ENCODE measurements around the gene CEP135.

The CEP135 gene

GRCh38 chr4:56080384-56080783, 131.6 kb downstream of the CEP135 start:
- DNase-seq = no peak

GRCh38 chr4:56082829-56083228, 134.1 kb downstream of the CEP135 start:
- DNase-seq = no peak
